Endothelial cell of umbilical vein (primary cell): Measurements from ENCODE around the gene NF2. TPM values are rescaled to one million over a fixed set of nuclear protein-coding genes. Genes with fewer than 3 reads are reported as not detected.

ENCODE experiments used
- BruUV-seq: library from RNA; stranded (reverse); fragments of 400-500 nt; replicated peaks from 2 replicates; lab custom pipeline; 2021; lab: Mats Ljungman, UMichigan
- CTCF ChIA-PET: fragments of 300-600, 350-600 bp; sonication (Branson Sonifier 250); formaldehyde crosslinking; loops from one replicate; lab custom pipeline; 2021; ENCODE audit warnings: antibody characterized with exemption, inconsistent platforms; lab: Charles Lee
- POLR2A ChIA-PET: fragments of 300-600, 350-600 bp; sonication (Branson Sonifier 250); formaldehyde crosslinking; loops from one replicate; lab custom pipeline; 2021; ENCODE audit warnings: antibody characterized with exemption, inconsistent platforms; lab: Charles Lee
- DNase-seq: peaks from one replicate; pipeline ENCODE4 v3.0.0-alpha.2; 2011; ENCODE audit warnings: low read depth, low spot score
- FAIRE-seq: peaks from 2 replicates; lab custom pipeline; 2011; peaks lifted over from hg19 to GRCh38; lab: Jason Lieb, UNC
- H2AFZ ChIP-seq: 2 replicates; pipeline ENCODE4 v1.6.0; 2012; ENCODE audit warnings: low read depth, low read length, control low read depth, inconsistent platforms
- H3K27ac ChIP-seq: 2 replicates; pipeline ENCODE4 v1.5.1; 2011; ENCODE audit warnings: low read depth, mild to moderate bottlenecking, control low read depth, low read length, moderate library complexity; ENCODE audit not compliant: insufficient read depth
- H3K27me3 ChIP-seq, 2 experiments: 2 replicates each; pipeline versions ENCODE4 v1.6.0 to v1.6.1; 2011; ENCODE audit warnings: low read length in 2 of 2, mixed read lengths in 1 of 2; ENCODE audit not compliant: control insufficient read depth in 2 of 2, insufficient read depth in 2 of 2
- H3K36me3 ChIP-seq, 2 experiments: 2 replicates in 1 of 2; 3 replicates in 1 of 2; pipeline ENCODE4 v1.5.1; 2011; ENCODE audit warnings: low read length in 2 of 2, mild to moderate bottlenecking in 1 of 2, moderate library complexity in 1 of 2; ENCODE audit not compliant: control insufficient read depth in 2 of 2, insufficient read depth in 2 of 2; ENCODE audit errors: extremely low read depth in 1 of 2
- H3K4me1 ChIP-seq: 3 replicates; pipeline ENCODE4 v1.5.1; 2011; ENCODE audit warnings: mild to moderate bottlenecking, low read length; ENCODE audit not compliant: control insufficient read depth, insufficient read depth; ENCODE audit errors: extremely low read depth
- H3K4me2 ChIP-seq: 2 replicates; pipeline ENCODE4 v1.6.1; 2011; ENCODE audit warnings: low read length, control low read depth, mixed read lengths; ENCODE audit not compliant: insufficient read depth
- H3K4me3 ChIP-seq, 3 experiments: fragments of 200-600 bp in 1 of 3; sonication (generic), shearing (Covaris generic) in 1 of 3; replicated peaks in 1 of 3; 2 replicates each; pipeline ENCODE4 v1.5.1; 2011 to 2016; ENCODE audit warnings: control low read depth in 3 of 3, low read length in 3 of 3, mild to moderate bottlenecking in 2 of 3, inconsistent platforms in 1 of 3, low read depth in 1 of 3, moderate library complexity in 1 of 3; ENCODE audit not compliant: insufficient read depth in 1 of 3
- H3K79me2 ChIP-seq: 2 replicates; pipeline ENCODE4 v1.6.0; 2012; ENCODE audit warnings: low read length, inconsistent platforms; ENCODE audit not compliant: control insufficient read depth, insufficient read depth
- H3K9ac ChIP-seq: replicated peaks from 2 replicates; pipeline ENCODE3; 2011; ENCODE audit warnings: low read length, control low read depth; ENCODE audit not compliant: insufficient read depth; ENCODE audit errors: extremely low read depth
- H3K9me1 ChIP-seq: replicated peaks from 3 replicates; pipeline ENCODE4 v1.6.0; 2011; ENCODE audit warnings: mild to moderate bottlenecking, low read length; ENCODE audit not compliant: control insufficient read depth, insufficient read depth; ENCODE audit errors: extremely low read depth
- H3K9me3 ChIP-seq: replicated peaks from 2 replicates; pipeline ENCODE4 v1.5.1; 2012; ENCODE audit warnings: low read length, inconsistent platforms; ENCODE audit not compliant: control insufficient read depth, insufficient read depth
- H4K20me1 ChIP-seq: replicated peaks from 2 replicates; pipeline ENCODE3; 2011; ENCODE audit warnings: mild to moderate bottlenecking, low read length; ENCODE audit not compliant: control insufficient read depth, insufficient read depth; ENCODE audit errors: extremely low read depth
- EZH2 ChIP-seq: IDR thresholded peaks from 2 replicates; pipeline ENCODE4 v1.6.1; 2012; ENCODE audit warnings: borderline replicate concordance, low read depth, mild to moderate bottlenecking, moderate library complexity, low read length, inconsistent platforms; ENCODE audit not compliant: severe bottlenecking
- FOS ChIP-seq: IDR thresholded peaks from 2 replicates; pipeline ENCODE4 v1.6.1; 2011; ENCODE audit warnings: mild to moderate bottlenecking, low read length, moderate library complexity, borderline replicate concordance; ENCODE audit not compliant: insufficient read depth
- GATA2 ChIP-seq: IDR thresholded peaks from 2 replicates; pipeline ENCODE4 v1.7.0; 2011; ENCODE audit warnings: low read depth, mild to moderate bottlenecking, moderate library complexity, mixed read lengths, low read length; ENCODE audit not compliant: insufficient read length, insufficient read depth
- JUN ChIP-seq: IDR thresholded peaks from 2 replicates; pipeline ENCODE4 v1.6.1; 2011; ENCODE audit warnings: borderline replicate concordance, low read depth; ENCODE audit not compliant: insufficient read length, insufficient read depth
- MYC ChIP-seq: IDR thresholded peaks from one replicate; pipeline ENCODE4 v1.6.1; 2011; ENCODE audit warnings: mild to moderate bottlenecking, low read depth, low read length
- POLR2A ChIP-seq: IDR thresholded peaks from 2 replicates; pipeline ENCODE4 v1.6.1; 2012; ENCODE audit warnings: low read depth, mild to moderate bottlenecking, control low read depth, low read length
- POLR2AphosphoS5 ChIP-seq: IDR thresholded peaks from 2 replicates; pipeline ENCODE4 v1.6.1; 2012; ENCODE audit warnings: low read depth, mild to moderate bottlenecking, control low read depth, low read length, moderate library complexity; ENCODE audit not compliant: insufficient read depth
- dilution Hi-C: fragments of 300-500 bp; cut with MboI; formaldehyde crosslinking; loops from one replicate; pipeline ENCODE4 v1.15.0; 2019; ENCODE audit warnings: low sequenced_read_pairs; ENCODE audit not compliant: extremely low pct_ligation_motif_present
- intact Hi-C: fragments of 100-400 bp; cut with micrococcal nuclease; formaldehyde crosslinking; loops from one replicate; pipeline ENCODE4 v1.10.0; 2022
- polyA plus RNA-seq, 4 experiments: library from polyadenylated mRNA; depleted of rRNA in 3 of 4; stranded (reverse) in 3 of 4; unstranded in 1 of 4; fragments of >200 nt; gene quantifications; 2 replicates each; pipeline versions ENCODE4 v1.2.1 to v1.2.3, GENCODE V29; 2011 to 2012; ENCODE audit warnings: missing spikeins in 1 of 4
- total RNA-seq: library from RNA; stranded (reverse); gene quantifications from 2 replicates; pipeline ENCODE4 v1.2.3, GENCODE V29; 2021
- TF ChIP-seq, protein P1 (sequence below), 2 donors: IDR thresholded peaks; 1 replicate in 1 of 2; 2 replicates in 1 of 2; pipeline ENCODE4 v1.5.1; 2011; ENCODE audit warnings: low read length in 2 of 2, mild to moderate bottlenecking in 2 of 2, moderate library complexity in 2 of 2, control low read depth in 1 of 2, inconsistent platforms in 1 of 2, low read depth in 1 of 2; ENCODE audit not compliant: insufficient read depth in 1 of 2; ENCODE audit errors: extremely low read depth in 1 of 2
- TF ChIP-seq, protein P2 (sequence below): IDR thresholded peaks from 2 replicates; pipeline ENCODE4 v1.6.1; 2011; ENCODE audit not compliant: insufficient read depth, insufficient read length

The NF2 gene
- total and polyA plus RNA-seq, 2 donors (not counting 3 experiments of a cell fraction or from before 2014, with no cell fraction given): 27.8 to 115 TPM

DNA sequence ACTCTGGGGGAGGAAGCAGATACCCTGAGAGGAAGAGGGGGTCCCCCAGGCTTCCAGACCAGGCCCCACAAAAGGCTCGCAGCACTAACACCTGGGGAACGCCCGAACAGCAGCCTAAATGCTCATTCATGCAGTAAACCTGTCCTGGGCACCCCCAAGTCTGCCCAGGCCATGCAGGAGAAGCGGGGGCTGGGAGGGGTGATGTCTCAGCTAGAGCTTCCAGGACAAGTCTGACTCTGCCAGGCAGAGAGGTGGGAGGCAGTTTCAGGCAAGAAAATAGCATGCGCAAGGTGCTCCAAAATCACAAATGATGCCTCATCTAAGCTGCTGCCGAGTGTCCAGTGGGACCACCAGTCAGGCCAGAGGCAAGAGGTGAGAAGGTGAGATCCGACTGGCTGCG is 131.0 kb downstream of the NF2 start:
- ChIA-PET CTCF (interaction anchor here (1.3 kb wide), 1 partner anchor 18 kb away, joined by 3 read pairs; no protein-coding TSS in a partner anchor), POLR2A (no interaction called here)
- no peak overlapping the region for H3K27ac ChIP-seq
- TF ChIP-seq EZH2 (no peak), JUN (no peak), POLR2AphosphoS5 (no peak), FOS (no peak), MYC (no peak), POLR2A (no peak), GATA2 (no peak)
- TF ChIP-seq, protein P1, sequence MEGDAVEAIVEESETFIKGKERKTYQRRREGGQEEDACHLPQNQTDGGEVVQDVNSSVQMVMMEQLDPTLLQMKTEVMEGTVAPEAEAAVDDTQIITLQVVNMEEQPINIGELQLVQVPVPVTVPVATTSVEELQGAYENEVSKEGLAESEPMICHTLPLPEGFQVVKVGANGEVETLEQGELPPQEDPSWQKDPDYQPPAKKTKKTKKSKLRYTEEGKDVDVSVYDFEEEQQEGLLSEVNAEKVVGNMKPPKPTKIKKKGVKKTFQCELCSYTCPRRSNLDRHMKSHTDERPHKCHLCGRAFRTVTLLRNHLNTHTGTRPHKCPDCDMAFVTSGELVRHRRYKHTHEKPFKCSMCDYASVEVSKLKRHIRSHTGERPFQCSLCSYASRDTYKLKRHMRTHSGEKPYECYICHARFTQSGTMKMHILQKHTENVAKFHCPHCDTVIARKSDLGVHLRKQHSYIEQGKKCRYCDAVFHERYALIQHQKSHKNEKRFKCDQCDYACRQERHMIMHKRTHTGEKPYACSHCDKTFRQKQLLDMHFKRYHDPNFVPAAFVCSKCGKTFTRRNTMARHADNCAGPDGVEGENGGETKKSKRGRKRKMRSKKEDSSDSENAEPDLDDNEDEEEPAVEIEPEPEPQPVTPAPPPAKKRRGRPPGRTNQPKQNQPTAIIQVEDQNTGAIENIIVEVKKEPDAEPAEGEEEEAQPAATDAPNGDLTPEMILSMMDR (IDR thresholded peaks at IDR 0.05; ENCODE audit: extremely low read depth in 1 of 2, insufficient read depth in 1 of 2, low read depth in 1 of 2, low read length in 2 of 2): no peak
- TF ChIP-seq, protein P2, sequence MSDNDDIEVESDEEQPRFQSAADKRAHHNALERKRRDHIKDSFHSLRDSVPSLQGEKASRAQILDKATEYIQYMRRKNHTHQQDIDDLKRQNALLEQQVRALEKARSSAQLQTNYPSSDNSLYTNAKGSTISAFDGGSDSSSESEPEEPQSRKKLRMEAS: no peak
- no peak for DNase-seq
- no peaks in the 10 kb centered on the region for H3K79me2 ChIP-seq
- H2AFZ ChIP-seq: no peak overlapping the region
- no peak for FAIRE-seq
- H3K36me3 ChIP-seq: peaks cover 0 to 2% of the 10 kb centered on the region in 2 experiments
- intact Hi-C loops: no loop called here
- BruUV-seq: no TSS peak
- H3K9me1 ChIP-seq: no peaks in the 10 kb centered on the region
- H3K4me1 ChIP-seq: no peaks in the 10 kb centered on the region
- H3K4me2 ChIP-seq: no peak overlapping the region
- no peak overlapping the region for H3K4me3 ChIP-seq
- H3K27me3 ChIP-seq: no peaks in the 10 kb centered on the region
- H4K20me1 ChIP-seq: no peaks in the 10 kb centered on the region
- dilution Hi-C loops: no loop called here
- H3K9ac ChIP-seq: no peak overlapping the region
- H3K9me3 ChIP-seq: no peaks in the 10 kb centered on the region
